NCI-H524 (cell line): ENCODE measurements around the gene SLC25A6.
"Not testable (repeated sequence)": the region's sequence is repeated elsewhere in the genome, so short reads cannot be mapped to it uniquely, and the experiment has no call there.

Experiments
- DNase-seq, 2 experiments: peaks; one replicate each; lab custom pipeline; 2025; lab: John Stamatoyannopoulos, UW

Gene SLC25A6

GRCh38 chrX:1354036-1355019 lies 37.6 kb downstream of the SLC25A6 start:
- no peak for DNase-seq

GRCh38 chrX:1351981-1352714 lies 39.8 kb downstream of the SLC25A6 start:
- no peak for DNase-seq

DNA sequence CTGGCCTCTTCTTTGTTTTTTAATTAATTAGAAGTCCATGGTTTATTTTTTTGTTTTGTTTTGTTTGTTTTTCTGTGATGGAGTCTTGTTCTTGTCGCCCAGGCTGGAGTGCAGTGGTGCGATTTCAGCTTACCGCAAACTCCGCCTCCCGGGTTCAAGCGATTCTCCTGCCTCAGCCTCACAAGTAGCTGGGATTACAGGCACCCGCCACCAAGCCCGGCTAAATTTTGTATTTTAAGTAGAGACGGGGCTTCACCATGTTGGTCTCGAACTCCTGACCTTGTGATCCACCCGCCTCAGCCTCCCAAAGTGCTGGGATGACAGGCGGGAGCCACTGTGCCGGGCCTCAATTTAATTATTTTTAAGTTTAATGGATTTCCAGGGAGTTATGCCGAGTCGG lies 42.3 kb downstream of the SLC25A6 start:
- DNase-seq, result not testable (repeated sequence)

- DNase-seq, result no peak
These were observed 50.2 kb downstream of the SLC25A6 start for GRCh38 chrX:1341545-1342184.

DNA sequence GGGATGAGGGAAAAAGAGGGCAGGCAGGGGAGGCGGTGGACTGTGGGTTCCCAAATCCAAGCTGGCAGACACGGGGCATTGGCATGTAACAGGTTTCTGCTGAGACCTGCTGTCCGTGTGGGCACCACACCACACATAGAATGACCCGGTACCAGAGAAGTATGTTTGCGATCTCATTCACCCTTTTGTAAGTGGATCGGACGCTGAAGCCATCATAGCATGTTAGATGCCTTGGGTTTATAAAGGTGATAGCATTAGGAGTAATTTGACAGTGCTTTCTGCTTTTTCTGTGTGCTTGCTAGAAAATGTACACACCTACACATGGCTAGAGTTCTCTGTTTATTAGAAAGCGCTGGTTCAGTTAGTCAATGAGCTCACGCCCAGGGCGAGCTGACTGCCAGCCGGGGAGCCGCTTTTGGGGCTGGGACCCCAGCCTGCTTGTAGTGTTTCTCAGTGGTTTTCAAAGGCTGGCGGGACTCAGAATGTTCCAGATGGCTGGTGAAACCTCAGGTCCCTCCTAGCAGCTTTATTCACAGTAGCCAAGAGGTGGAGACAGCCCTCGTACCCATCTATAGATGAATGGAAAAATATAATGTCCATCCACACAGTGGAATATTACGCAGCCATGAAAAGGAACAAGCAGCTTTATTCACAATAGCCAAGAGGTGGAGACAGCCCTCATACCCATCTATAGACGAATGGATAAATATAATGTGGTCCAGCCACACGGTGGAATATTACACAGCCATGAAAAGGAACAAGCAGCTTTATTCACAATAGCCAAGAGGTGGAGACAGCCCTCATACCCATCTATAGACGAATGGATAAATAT lies 54.7 kb downstream of the SLC25A6 start:
- DNase-seq, result no peak

DNA sequence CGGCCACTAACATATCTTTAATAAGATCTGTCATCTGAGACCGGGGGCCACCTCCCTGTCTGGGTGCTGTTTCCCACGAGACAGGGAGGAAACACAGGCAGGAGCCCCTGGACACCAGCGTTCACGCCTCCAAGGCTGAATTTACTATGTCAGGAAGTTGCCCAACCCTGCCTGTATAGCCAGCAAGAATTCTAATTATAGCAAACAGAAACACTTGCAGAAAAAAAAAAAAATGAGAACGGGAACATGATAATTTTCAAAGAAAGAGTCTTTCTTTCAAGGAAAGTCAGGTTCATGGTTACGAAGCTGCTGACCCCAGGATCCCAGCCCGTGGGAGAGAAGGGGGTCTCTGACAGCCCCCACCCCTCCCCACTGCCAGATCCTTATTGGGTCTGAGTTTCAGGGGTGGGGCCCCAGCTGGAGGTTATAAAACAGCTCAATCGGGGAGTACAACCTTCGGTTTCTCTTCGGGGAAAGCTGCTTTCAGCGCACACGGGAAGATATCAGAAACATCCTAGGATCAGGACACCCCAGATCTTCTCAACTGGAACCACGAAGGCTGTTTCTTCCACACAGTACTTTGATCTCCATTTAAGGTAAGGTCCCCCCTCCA lies 55.5 kb downstream of the SLC25A6 start, which contains the start of gene IL3RA:
TSS of gene IL3RA (plus strand) at position 455 of the 613 bp plus-strand sequence. CDS start 4,981 bp downstream, outside the sequence.
- DNase-seq, result no peak
